HG02885 (cell line): ENCODE data around the gene ESPL1.
A peak's percentile ranks its signal among the peaks of the same experiment; 100 is the strongest.

Source experiments
- ATAC-seq: cut with Tn5 transposase; IDR thresholded peaks from one replicate; pipeline ENCODE4 v1.9.1; 2021; ENCODE audit warnings: mild to moderate bottlenecking; ENCODE audit not compliant: unreplicated experiment, poor library complexity

ESPL1 gene

GRCh38 chr12:53267999-53268629, at the start of gene ESPL1:
TSS of gene ESPL1 (plus strand) at chr12:53268299. CDS start at chr12:53268767, 468 bp downstream.
- ATAC-seq: peak; percentile 84

- ATAC-seq: no peak
These were observed 49.4 kb upstream of the ESPL1 start for GRCh38 chr12:53218551-53219291.

GRCh38 chr12:53219292-53219955, 48.7 kb upstream of the ESPL1 start:
- peak; percentile 15 for ATAC-seq

- ATAC-seq: peak; percentile 38
These were observed 48.0 kb upstream of the ESPL1 start for GRCh38 chr12:53219956-53220693.

- peak; percentile 59 for ATAC-seq
These were observed 47.4 kb upstream of the ESPL1 start for GRCh38 chr12:53220694-53221202.

GRCh38 chr12:53221203-53222080, 46.7 kb upstream of the ESPL1 start:
- ATAC-seq: peak; percentile 19

DNA sequence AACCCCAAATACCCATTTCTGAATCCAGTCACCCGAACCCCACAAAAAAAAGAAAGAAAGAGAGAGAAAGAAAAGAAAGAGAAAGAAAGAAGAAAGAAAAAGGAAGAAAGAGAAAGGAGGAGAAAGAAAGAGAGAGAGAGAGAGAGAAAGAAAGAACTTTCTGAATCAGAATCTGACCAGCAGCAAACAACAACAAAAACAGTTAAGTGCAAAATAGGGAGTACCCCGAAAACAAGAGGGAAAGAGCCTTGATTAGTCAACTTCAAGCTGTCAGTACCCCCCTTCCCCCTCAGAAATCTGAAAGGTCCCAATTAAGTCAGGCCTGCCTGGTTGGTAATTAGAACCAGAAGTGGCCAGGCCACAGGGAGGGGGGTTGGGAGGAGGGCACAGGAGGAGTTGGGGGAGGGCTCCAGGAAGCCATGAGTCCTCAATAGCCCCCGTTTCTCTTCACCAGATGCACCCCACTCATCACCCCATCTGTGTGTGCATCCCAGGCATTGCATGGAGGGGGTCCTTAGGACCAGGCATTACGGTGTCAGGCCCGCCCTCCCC, 45.9 kb upstream of the ESPL1 start:
- ATAC-seq: no peak

- no peak for ATAC-seq
These were observed 45.3 kb upstream of the ESPL1 start for GRCh38 chr12:53222806-53223261.

DNA sequence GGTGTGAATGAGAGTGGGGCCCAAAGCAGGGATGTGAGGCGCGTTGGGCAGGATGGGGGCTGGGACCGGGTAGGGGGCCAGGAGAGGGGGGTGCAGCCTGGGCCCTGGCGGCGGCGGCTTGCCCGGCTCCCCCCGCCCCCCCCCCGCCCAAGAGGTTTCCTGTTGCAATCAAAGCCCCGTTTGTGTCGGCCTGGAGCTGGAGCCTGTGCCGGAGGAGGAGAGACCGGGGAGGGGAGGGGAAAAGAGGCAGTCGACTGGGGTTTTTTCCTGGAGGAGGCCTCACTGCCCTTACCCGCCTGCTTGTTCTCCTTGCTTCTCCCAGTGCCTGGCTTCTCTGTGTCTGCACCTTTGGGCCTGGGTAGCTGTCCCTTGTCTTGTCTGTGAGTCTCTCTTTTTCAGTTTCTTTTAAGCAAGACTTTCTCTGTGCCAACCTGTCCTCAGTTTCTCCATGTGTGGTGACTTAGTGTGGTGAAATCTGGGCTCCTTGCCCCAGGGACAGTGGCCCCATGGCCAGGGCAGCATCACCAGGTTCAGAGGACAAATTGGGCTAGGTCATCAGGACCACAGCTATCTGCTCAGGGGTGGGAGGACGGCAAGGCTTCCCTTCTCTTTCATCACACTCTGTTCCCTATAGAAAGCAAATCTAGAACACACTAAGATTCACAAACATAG, 44.6 kb upstream of the ESPL1 start:
- ATAC-seq: no peak

DNA sequence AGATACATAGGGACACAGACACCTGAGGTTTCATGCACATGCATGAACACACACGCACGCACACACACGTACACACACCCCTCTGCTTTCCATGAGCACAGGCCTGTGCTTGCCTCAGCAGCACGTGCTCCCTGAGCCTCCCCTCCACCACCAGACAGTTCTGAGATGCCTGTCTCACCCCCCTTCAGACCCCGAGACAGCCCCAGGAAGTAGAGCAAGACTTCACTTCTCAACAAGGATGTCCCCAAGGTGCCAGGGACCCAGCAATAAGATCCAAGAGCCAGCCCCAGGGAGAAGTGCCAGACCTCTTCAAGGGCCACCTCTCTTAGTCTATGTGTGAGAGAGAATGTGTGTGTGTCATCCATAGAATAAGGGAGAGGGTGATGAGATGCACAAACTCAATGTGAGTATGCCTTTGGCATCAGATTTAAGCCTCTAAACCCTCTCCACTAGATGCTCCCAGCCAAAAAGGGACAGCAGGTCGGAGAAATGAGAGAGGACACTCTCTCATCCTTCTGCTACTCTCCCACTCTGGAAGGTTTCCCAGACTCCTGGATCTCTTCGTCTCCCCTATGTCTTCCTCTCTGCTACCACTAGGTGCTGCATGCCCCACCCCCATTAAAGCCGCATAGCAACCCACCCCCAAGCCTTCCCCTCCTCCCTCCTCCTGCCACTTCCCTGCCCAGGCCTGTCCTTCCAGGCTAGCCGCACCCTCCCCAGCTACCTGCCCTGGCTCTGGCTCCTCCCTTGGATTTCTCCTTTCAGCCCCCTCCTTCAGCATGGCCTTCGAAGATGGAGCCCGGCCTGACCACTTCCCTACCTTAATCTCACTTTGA, 43.8 kb upstream of the ESPL1 start:
- ATAC-seq: no peak

DNA sequence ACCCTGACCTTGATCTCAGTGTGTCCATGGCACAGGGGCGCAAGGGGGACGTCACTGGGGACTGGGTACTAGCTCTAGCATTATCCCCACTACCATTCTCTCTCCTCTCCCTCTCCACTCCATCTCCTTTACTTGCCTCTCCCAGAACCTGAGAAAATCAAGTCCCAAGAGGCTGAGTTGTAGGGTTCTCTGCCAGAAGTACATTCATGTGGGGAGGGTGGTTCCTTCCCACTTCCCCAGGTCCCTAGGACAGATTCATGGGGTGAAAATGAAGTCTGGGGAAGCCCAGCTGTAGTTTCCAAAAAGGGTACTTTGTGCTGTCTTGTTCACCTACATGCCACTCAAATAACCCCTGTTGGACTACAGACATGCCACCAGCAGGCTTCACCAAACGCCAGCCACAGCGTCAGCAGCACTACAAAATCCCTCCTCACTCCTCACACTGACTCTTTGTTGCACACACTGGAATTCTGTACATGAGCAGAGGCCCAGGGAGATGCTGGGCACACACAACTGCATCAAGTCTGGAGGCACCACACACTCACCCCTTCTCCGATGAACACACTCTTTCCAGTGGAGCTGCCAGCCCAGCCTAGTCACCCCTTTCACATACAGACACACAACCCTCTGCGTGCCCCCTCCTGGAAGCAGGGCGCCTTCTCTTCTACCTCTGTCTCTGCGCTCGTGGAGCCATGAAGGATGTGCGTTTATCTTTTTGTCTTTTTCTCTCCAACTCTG, 43.0 kb upstream of the ESPL1 start:
- ATAC-seq: no peak

DNA sequence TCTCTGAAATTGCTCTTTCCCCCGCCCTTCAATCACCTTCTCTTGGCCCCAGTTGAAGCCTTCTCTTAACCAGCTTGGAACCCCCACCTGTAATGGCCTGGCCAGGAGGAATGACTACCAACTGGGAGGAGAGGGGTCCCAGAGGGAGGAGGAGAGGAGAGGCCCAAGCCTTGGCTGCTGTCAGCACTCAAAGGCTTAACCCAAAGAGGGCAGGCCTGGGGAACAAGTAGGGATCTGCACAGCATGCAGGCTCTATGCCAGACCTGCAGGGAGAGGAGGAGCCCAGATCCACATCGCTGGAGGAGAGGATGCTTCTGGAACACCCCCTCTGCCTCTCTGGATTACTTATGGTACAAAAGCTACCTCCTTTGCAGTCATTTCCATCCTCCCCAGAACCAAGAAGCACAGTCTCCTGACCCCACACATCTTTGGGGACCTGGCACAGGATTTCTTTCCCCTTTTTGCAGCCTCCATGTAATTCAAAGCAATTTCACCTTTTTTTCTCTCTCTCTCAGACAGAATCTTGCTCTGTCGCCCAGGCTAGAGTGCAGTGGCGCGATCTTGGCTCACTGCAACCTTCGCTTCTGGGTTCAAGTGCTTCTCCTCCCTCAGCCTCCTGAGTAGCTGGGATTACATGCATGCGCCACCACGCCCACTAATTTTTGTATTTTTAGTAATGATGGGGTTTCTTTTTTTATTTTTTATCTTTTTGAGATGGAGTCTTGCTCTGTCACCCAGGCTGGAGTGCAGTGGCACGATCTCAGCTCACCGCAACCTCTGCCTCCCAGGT, 42.3 kb upstream of the ESPL1 start:
- no peak for ATAC-seq

DNA sequence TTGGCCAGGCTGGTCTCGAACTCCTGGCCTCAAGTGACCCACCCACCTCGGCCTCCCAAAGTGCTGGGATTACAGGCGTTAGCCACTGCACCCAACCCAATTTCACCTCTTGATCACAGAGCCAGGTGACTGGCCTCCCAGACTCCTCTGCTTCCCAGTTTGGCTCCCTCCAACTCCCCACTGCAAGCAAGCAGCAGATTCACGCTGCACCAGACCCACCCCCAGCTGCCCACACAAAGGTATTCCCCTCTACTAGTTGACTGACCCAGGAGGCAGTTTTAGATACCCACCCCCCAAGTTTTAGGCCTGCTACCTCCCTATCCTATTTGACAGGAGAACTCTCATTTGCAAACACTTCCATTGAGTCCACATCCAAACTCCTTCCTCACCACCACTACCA, 41.3 kb upstream of the ESPL1 start:
- no peak for ATAC-seq

DNA sequence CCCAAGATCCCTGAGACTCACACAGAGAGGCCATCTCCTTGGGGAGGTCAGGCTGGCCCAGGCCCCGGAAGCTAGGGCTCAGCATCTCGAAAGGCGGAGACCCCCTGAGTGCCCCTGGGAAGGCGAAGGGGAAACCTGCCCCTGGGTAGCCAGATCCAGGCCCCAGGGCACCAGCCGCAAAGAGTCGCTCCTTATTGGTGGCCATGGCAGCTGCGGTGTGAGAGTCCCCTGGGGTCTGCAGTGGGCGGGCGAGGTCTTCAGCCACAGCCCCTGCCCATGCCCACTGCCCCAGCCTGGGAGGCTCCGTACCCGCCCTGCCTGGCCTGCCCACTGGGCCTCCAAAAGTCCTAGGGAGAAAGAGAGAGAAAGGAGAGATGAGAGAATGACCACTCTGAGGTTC, 40.8 kb upstream of the ESPL1 start:
- no peak for ATAC-seq

GRCh38 chr12:53227836-53228235, 40.3 kb upstream of the ESPL1 start:
- ATAC-seq: no peak

DNA sequence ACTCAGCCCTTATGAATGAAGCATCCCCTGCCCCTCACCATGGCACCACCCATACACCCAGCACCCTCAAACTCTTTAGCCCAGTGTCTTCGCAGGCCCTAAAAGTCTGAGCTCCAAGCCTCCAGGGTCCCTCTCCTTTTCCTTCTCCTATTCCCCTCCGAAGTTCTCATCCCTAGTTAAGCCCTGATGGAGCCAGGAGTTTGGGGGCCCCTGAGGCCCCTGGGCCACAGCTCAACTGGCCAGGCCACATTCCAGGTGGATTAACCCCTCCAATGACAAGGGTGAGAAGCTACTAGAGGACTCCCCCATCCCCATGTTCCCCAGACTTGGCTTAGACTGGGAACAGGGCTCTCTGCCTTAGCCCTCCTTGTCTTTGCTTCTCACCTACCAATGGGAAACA, 38.6 kb upstream of the ESPL1 start:
- no peak for ATAC-seq
